Nucleus accumbens (tissue), 56 donors: ENCODE data around the gene SIRT5.

ENCODE experiments used
- DNase-seq, 56 donors: peaks; one replicate each; lab custom pipeline; 2025; lab: John Stamatoyannopoulos, UW

The SIRT5 gene

GRCh38 chr6:13624871-13625288 is 50.5 kb downstream of the SIRT5 start:
- DNase-seq = no peak

GRCh38 chr6:13629459-13630116 is 55.2 kb downstream of the SIRT5 start:
- DNase-seq = no peak

GRCh38 chr6:13630499-13630898 is 56.1 kb downstream of the SIRT5 start:
- DNase-seq = no peak

GRCh38 chr6:13633343-13633742 is 58.9 kb downstream of the SIRT5 start:
- DNase-seq = no peak

GRCh38 chr6:13635948-13636658 is 61.7 kb downstream of the SIRT5 start:
- no peak for DNase-seq

- no peak for DNase-seq
Observed at GRCh38 chr6:13638014-13638413, 63.6 kb downstream of the SIRT5 start.

GRCh38 chr6:13638626-13639025 is 64.2 kb downstream of the SIRT5 start:
- no peak for DNase-seq

GRCh38 chr6:13641315-13641714 is 66.9 kb downstream of the SIRT5 start:
- DNase-seq = no peak

- no peak for DNase-seq
Observed at GRCh38 chr6:13643125-13643524, 68.7 kb downstream of the SIRT5 start.

- DNase-seq = no peak
Observed at GRCh38 chr6:13648850-13649249, 74.4 kb downstream of the SIRT5 start.

GRCh38 chr6:13649393-13649792 is 75.0 kb downstream of the SIRT5 start:
- no peak for DNase-seq

GRCh38 chr6:13653296-13653695 is 78.9 kb downstream of the SIRT5 start:
- no peak for DNase-seq

- DNase-seq = no peak
Observed at GRCh38 chr6:13654496-13654895, 80.1 kb downstream of the SIRT5 start.

GRCh38 chr6:13655700-13656099 is 81.3 kb downstream of the SIRT5 start:
- no peak for DNase-seq

GRCh38 chr6:13660273-13660672 is 85.9 kb downstream of the SIRT5 start:
- no peak for DNase-seq

- no peak for DNase-seq
Observed at GRCh38 chr6:13660893-13661292, 86.5 kb downstream of the SIRT5 start.

GRCh38 chr6:13661647-13662046 is 87.2 kb downstream of the SIRT5 start:
- no peak for DNase-seq

GRCh38 chr6:13662651-13663334 is 88.4 kb downstream of the SIRT5 start:
- no peak for DNase-seq

- no peak for DNase-seq
Observed at GRCh38 chr6:13663986-13664385, 89.6 kb downstream of the SIRT5 start.
